COLO668 (cell line): ENCODE data around the gene PTK6.

Experiments
- DNase-seq: peaks from one replicate; lab custom pipeline; 2025; ENCODE audit not compliant: unreplicated experiment; lab: John Stamatoyannopoulos, UW

PTK6 gene

GRCh38 chr20:63532449-63532971 is 4.7 kb downstream of the PTK6 start:
- DNase-seq: no peak

- no peak for DNase-seq
Measured at GRCh38 chr20:63531686-63532448, 5.3 kb downstream of the PTK6 start.

GRCh38 chr20:63530788-63531160 is 6.4 kb downstream of the PTK6 start:
- DNase-seq: no peak

- no peak for DNase-seq
Measured at GRCh38 chr20:63529861-63530787, 7.1 kb downstream of the PTK6 start.

GRCh38 chr20:63529180-63529860 is 7.9 kb downstream of the PTK6 start:
- DNase-seq: no peak

- DNase-seq: no peak
Measured at GRCh38 chr20:63527184-63527583, 10.0 kb downstream of the PTK6 start.

GRCh38 chr20:63525971-63526370 is 11.2 kb downstream of the PTK6 start:
- no peak for DNase-seq

GRCh38 chr20:63525185-63525584 is 12.0 kb downstream of the PTK6 start:
- no peak for DNase-seq

GRCh38 chr20:63522981-63523611 is 14.1 kb downstream of the PTK6 start:
- no peak for DNase-seq

GRCh38 chr20:63522091-63522868 is 14.9 kb downstream of the PTK6 start:
- DNase-seq: peak; percentile 34

- DNase-seq: no peak
Measured at GRCh38 chr20:63521602-63522001, 15.6 kb downstream of the PTK6 start.

- peak; percentile 94 for DNase-seq
Measured at GRCh38 chr20:63520934-63521601, 16.1 kb downstream of the PTK6 start.

GRCh38 chr20:63520504-63520933 is 16.7 kb downstream of the PTK6 start, which contains the start of gene PPDPF:
Gene PPDPF (plus strand): TSS chr20:63520765. CDS start chr20:63521309, 544 bp downstream.
- peak; percentile 91 for DNase-seq

- peak; percentile 70 for DNase-seq
Measured at GRCh38 chr20:63519668-63520503, 17.3 kb downstream of the PTK6 start.

GRCh38 chr20:63518946-63519667 is 18.1 kb downstream of the PTK6 start:
- no peak for DNase-seq

- DNase-seq: no peak
Measured at GRCh38 chr20:63518351-63518861, 18.8 kb downstream of the PTK6 start.
